Hepatocyte (in vitro differentiated cells): ENCODE results near the gene ARFGEF3. TPM values are rescaled to one million over a fixed set of nuclear protein-coding genes. Genes with fewer than 3 reads are reported as not detected.

ENCODE experiments used
- DNase-seq: peaks from one replicate; pipeline ENCODE4 v3.0.0-alpha.2; 2016; ENCODE audit warnings: low spot score
- H2AFZ ChIP-seq: fragments of 200-600 bp; sonication (generic); 2 replicates; pipeline ENCODE4 v1.6.0; 2016; ENCODE audit warnings: antibody characterized with exemption, mild to moderate bottlenecking
- H3K27ac ChIP-seq: fragments of 200-600 bp; sonication (generic); 2 replicates; pipeline ENCODE4 v1.5.1; 2016; ENCODE audit warnings: mild to moderate bottlenecking
- H3K27me3 ChIP-seq: fragments of 200-600 bp; sonication (generic); 2 replicates; pipeline ENCODE4 v1.6.1; 2016
- H3K36me3 ChIP-seq: fragments of 200-600 bp; sonication (generic); replicated peaks from 2 replicates; pipeline ENCODE4 v1.5.1; 2016; ENCODE audit warnings: low read depth; ENCODE audit not compliant: insufficient read depth
- H3K4me1 ChIP-seq: fragments of 200-600 bp; sonication (generic); 2 replicates; pipeline ENCODE4 v1.5.1; 2016; ENCODE audit warnings: mild to moderate bottlenecking, moderate library complexity; ENCODE audit not compliant: insufficient read depth
- H3K4me2 ChIP-seq: fragments of 200-600 bp; sonication (generic); 2 replicates; pipeline ENCODE4 v1.6.0; 2016
- H3K4me3 ChIP-seq: fragments of 200-600 bp; sonication (generic); 2 replicates; pipeline ENCODE4 v1.5.1; 2016; ENCODE audit warnings: mild to moderate bottlenecking
- H3K79me2 ChIP-seq: fragments of 200-600 bp; sonication (generic); 2 replicates; pipeline ENCODE4 v1.6.0; 2017; ENCODE audit warnings: mild to moderate bottlenecking
- H3K9me2 ChIP-seq: fragments of 200-600 bp; sonication (generic); replicated peaks from 2 replicates; pipeline ENCODE4 v1.6.0; 2017; ENCODE audit warnings: mild to moderate bottlenecking; ENCODE audit not compliant: insufficient read depth
- H3K9me3 ChIP-seq: fragments of 200-600 bp; sonication (generic); 2 replicates; pipeline ENCODE4 v1.5.1; 2016; ENCODE audit warnings: low read depth, mild to moderate bottlenecking
- H4K20me1 ChIP-seq: fragments of 200-600 bp; sonication (generic); 2 replicates; pipeline ENCODE4 v1.6.0; 2016; ENCODE audit warnings: mild to moderate bottlenecking; ENCODE audit not compliant: insufficient read depth, poor library complexity, severe bottlenecking
- CTCF ChIP-seq: fragments of 200-600 bp; sonication (generic); IDR thresholded peaks from 2 replicates; pipeline ENCODE4 v1.5.1; 2016; ENCODE audit warnings: antibody characterized with exemption, mild to moderate bottlenecking; ENCODE audit not compliant: poor library complexity
- EZH2 ChIP-seq: fragments of 200-600 bp; sonication (generic); IDR thresholded peaks from 2 replicates; pipeline ENCODE4 v1.6.1; 2016; ENCODE audit warnings: antibody characterized with exemption, mild to moderate bottlenecking, borderline replicate concordance
- EZH2phosphoT487 ChIP-seq: fragments of 200-600 bp; sonication (generic); IDR thresholded peaks from one replicate; pipeline ENCODE4 v1.6.1; 2018; ENCODE audit warnings: antibody characterized with exemption, mild to moderate bottlenecking, low read depth, moderate library complexity; ENCODE audit not compliant: unreplicated experiment, severe bottlenecking
- WGBS: methylation state at CpG from one replicate; pipeline ENCODE4 v1.1.6; 2016; ENCODE audit warnings: low lambda C conversion rate; ENCODE audit errors: missing lambda C conversion rate; 5-methylcytosine and 5-hydroxymethylcytosine counted together
- polyA plus RNA-seq: library from polyadenylated mRNA; unstranded; fragments of >200 nt; fragmentation: Nextera tagmentation; extraction: Ambion mirVana; gene quantifications from 2 replicates; pipeline ENCODE4 v1.2.1, GENCODE V29; 2016
- total RNA-seq: library from RNA; depleted of rRNA; stranded (reverse); fragments of >200 nt; gene quantifications from 2 replicates; pipeline ENCODE4 v1.2.3, GENCODE V29; 2014

The ARFGEF3 gene
- total and polyA plus RNA-seq, 2 experiments from 2014 or later = 0.83 to 3.9 TPM

GRCh38 chr6:138271451-138271850 is 109.7 kb downstream of the ARFGEF3 start:
- no peak for DNase-seq
- no peaks in the 10 kb centered on the region for H3K9me3 ChIP-seq
- H3K27ac ChIP-seq = no peak overlapping the region
- no peak overlapping the region for H3K4me2 ChIP-seq
- H3K36me3 ChIP-seq = no peaks in the 10 kb centered on the region
- H3K79me2 ChIP-seq = no peaks in the 10 kb centered on the region
- WGBS = 97% methylated on average over 1 of the region's 1 CpG
- no peaks in the 10 kb centered on the region for H3K9me2 ChIP-seq
- H3K4me3 ChIP-seq = no peak overlapping the region
- H2AFZ ChIP-seq = no peak overlapping the region
- TF ChIP-seq EZH2 = no peak
- TF ChIP-seq EZH2phosphoT487 = no peak
- TF ChIP-seq CTCF = no peak
- no peaks in the 10 kb centered on the region for H4K20me1 ChIP-seq
- H3K27me3 ChIP-seq = no peaks in the 10 kb centered on the region
- H3K4me1 ChIP-seq = no peaks in the 10 kb centered on the region

- no peak overlapping the region for H3K27ac ChIP-seq
Measured at GRCh38 chr6:138272533-138273315, 111.0 kb downstream of the ARFGEF3 start.

GRCh38 chr6:138275976-138276375 is 114.2 kb downstream of the ARFGEF3 start:
- Histone ChIP-seq H3K9me3 (no peaks in the 10 kb centered on the region), H3K4me2 (no peak overlapping the region), H3K4me1 (no peaks in the 10 kb centered on the region), H4K20me1 (no peaks in the 10 kb centered on the region), H3K4me3 (no peak overlapping the region), H3K9me2 (no peaks in the 10 kb centered on the region), H2AFZ (no peak overlapping the region), H3K36me3 (no peaks in the 10 kb centered on the region), H3K27me3 (no peaks in the 10 kb centered on the region), H3K27ac (no peak overlapping the region), H3K79me2 (no peaks in the 10 kb centered on the region)
- TF ChIP-seq EZH2 = no peak
- no peak for TF ChIP-seq EZH2phosphoT487
- no peak for TF ChIP-seq CTCF
- 79% methylated on average over 3 of the region's 3 CpGs for WGBS
- no peak for DNase-seq

More at GRCh38 chr6:138272533-138273315, 111.0 kb downstream of the ARFGEF3 start:
- H3K4me2 ChIP-seq = no peak overlapping the region
- no peaks in the 10 kb centered on the region for H3K27me3 ChIP-seq
- H2AFZ ChIP-seq = no peak overlapping the region
- H3K4me3 ChIP-seq = no peak overlapping the region
- TF ChIP-seq EZH2phosphoT487 (no peak), EZH2 (no peak), CTCF (no peak)
- H3K9me3 ChIP-seq = no peaks in the 10 kb centered on the region
- WGBS = 64% methylated on average over 8 of the region's 8 CpGs
- no peak for DNase-seq
- no peaks in the 10 kb centered on the region for H3K79me2 ChIP-seq
- H3K9me2 ChIP-seq = no peaks in the 10 kb centered on the region
- no peaks in the 10 kb centered on the region for H4K20me1 ChIP-seq
- no peaks in the 10 kb centered on the region for H3K36me3 ChIP-seq
- no peaks in the 10 kb centered on the region for H3K4me1 ChIP-seq
